H9 (cell line): ENCODE measurements around the gene CTNNB1. TPM values are rescaled to one million over a fixed set of nuclear protein-coding genes. Genes with fewer than 3 reads are reported as not detected.
A peak's percentile ranks its signal among the peaks of the same experiment; 100 is the strongest.

Experiments used
- DNase-seq: peaks from one replicate; pipeline ENCODE4 v3.0.0-alpha.2; 2017
- H2AFZ ChIP-seq: one replicate; pipeline ENCODE4 v1.6.1; 2013; ENCODE audit warnings: mild to moderate bottlenecking, low read length, control low read depth, moderate library complexity
- H2AK5ac ChIP-seq: 2 replicates; pipeline ENCODE4 v1.6.1; 2013; ENCODE audit warnings: low read length, control low read depth, mixed read lengths; ENCODE audit not compliant: insufficient read length
- H2BK120ac ChIP-seq: one replicate; pipeline ENCODE4 v1.6.1; 2013; ENCODE audit warnings: low read depth, mild to moderate bottlenecking, low read length, control low read depth, inconsistent platforms; ENCODE audit not compliant: poor library complexity, severe bottlenecking
- H2BK12ac ChIP-seq: 2 replicates; pipeline ENCODE4 v1.6.1; 2013; ENCODE audit warnings: low read length, control low read depth, mixed read lengths, low read depth; ENCODE audit not compliant: insufficient read length
- H2BK15ac ChIP-seq: 2 replicates; pipeline ENCODE4 v1.6.1; 2013; ENCODE audit warnings: low read depth, low read length, control low read depth
- H2BK20ac ChIP-seq: one replicate; pipeline ENCODE4 v1.6.1; 2013; ENCODE audit warnings: low read depth, mild to moderate bottlenecking, low read length, control low read depth, inconsistent platforms; ENCODE audit not compliant: poor library complexity, severe bottlenecking
- H2BK5ac ChIP-seq: 2 replicates; pipeline ENCODE4 v1.6.1; 2013; ENCODE audit warnings: low read length, control low read depth, mixed read lengths; ENCODE audit not compliant: insufficient read length
- H3K14ac ChIP-seq: 2 replicates; pipeline ENCODE4 v1.6.1; 2013; ENCODE audit warnings: low read length, control low read depth; ENCODE audit not compliant: insufficient read depth
- H3K18ac ChIP-seq: 2 replicates; pipeline ENCODE4 v1.6.1; 2013; ENCODE audit warnings: low read depth, mild to moderate bottlenecking, mixed read lengths, low read length, control low read depth; ENCODE audit not compliant: insufficient read length
- H3K23ac ChIP-seq: 2 replicates; pipeline ENCODE4 v1.6.1; 2013; ENCODE audit warnings: low read length, control low read depth, mixed read lengths, low read depth; ENCODE audit not compliant: insufficient read length
- H3K23me2 ChIP-seq: 2 replicates; pipeline ENCODE4 v1.6.1; 2013; ENCODE audit warnings: low read depth, mild to moderate bottlenecking, mixed read lengths, low read length, control low read depth; ENCODE audit not compliant: insufficient read length, poor library complexity, severe bottlenecking
- H3K27ac ChIP-seq: 2 replicates; pipeline ENCODE4 v1.5.1; 2013; ENCODE audit warnings: low read length, control low read depth, mixed read lengths, low read depth; ENCODE audit not compliant: insufficient read length
- H3K27me3 ChIP-seq: 2 replicates; pipeline ENCODE4 v1.6.1; 2013; ENCODE audit warnings: low read length, control low read depth, inconsistent platforms; ENCODE audit not compliant: insufficient read depth
- H3K4ac ChIP-seq: 2 replicates; pipeline ENCODE4 v1.6.1; 2013; ENCODE audit warnings: low read depth, mild to moderate bottlenecking, control low read depth, inconsistent platforms, low read length, moderate library complexity
- H3K4me1 ChIP-seq: 2 replicates; pipeline ENCODE4 v1.6.1; 2013; ENCODE audit warnings: low read length, control low read depth, inconsistent platforms; ENCODE audit not compliant: insufficient read depth
- H3K4me2 ChIP-seq: 2 replicates; pipeline ENCODE4 v1.6.1; 2013; ENCODE audit warnings: low read length, control low read depth, mixed read lengths; ENCODE audit not compliant: insufficient read length, insufficient read depth
- H3K56ac ChIP-seq: 2 replicates; pipeline ENCODE4 v1.6.1; 2013; ENCODE audit warnings: low read depth, mild to moderate bottlenecking, mixed read lengths, low read length, control low read depth; ENCODE audit not compliant: insufficient read length
- H3K79me1 ChIP-seq: 2 replicates; pipeline ENCODE4 v1.6.1; 2013; ENCODE audit warnings: low read depth, mild to moderate bottlenecking, moderate library complexity, low read length, control low read depth, inconsistent platforms; ENCODE audit not compliant: insufficient read depth, poor library complexity, severe bottlenecking
- H3K79me2 ChIP-seq: 2 replicates; pipeline ENCODE4 v1.6.1; 2013; ENCODE audit warnings: low read length, control low read depth, inconsistent platforms; ENCODE audit not compliant: insufficient read depth
- H3K9ac ChIP-seq: 2 replicates; pipeline ENCODE4 v1.6.1; 2013; ENCODE audit warnings: low read length, control low read depth, mixed read lengths; ENCODE audit not compliant: insufficient read length; ENCODE audit errors: extremely low read depth
- H3K9me3 ChIP-seq: one replicate; pipeline ENCODE4 v1.6.1; 2013; ENCODE audit warnings: low read depth, low read length, inconsistent platforms; ENCODE audit not compliant: control insufficient read depth
- H3T11ph ChIP-seq: one replicate; pipeline ENCODE4 v1.6.1; 2013; ENCODE audit warnings: mild to moderate bottlenecking, low read length, control low read depth, inconsistent platforms
- H4K20me1 ChIP-seq: one replicate; pipeline ENCODE4 v1.6.1; 2013; ENCODE audit not compliant: control insufficient read depth, insufficient read length, insufficient read depth
- H4K5ac ChIP-seq: 2 replicates; pipeline ENCODE4 v1.6.1; 2013; ENCODE audit warnings: low read depth, mild to moderate bottlenecking, mixed read lengths, low read length, control low read depth; ENCODE audit not compliant: insufficient read length
- H4K8ac ChIP-seq: replicated peaks from 2 replicates; pipeline ENCODE4 v1.6.1; 2013; ENCODE audit warnings: low read length, control low read depth, mixed read lengths, low read depth; ENCODE audit not compliant: insufficient read length
- H4K91ac ChIP-seq: 2 replicates; pipeline ENCODE4 v1.6.1; 2013; ENCODE audit warnings: low read depth, mild to moderate bottlenecking, moderate library complexity, mixed read lengths, low read length, control low read depth; ENCODE audit not compliant: insufficient read length
- H3K27ac Mint-ChIP-seq, 3 experiments: 2 replicates in 2 of 3; 3 replicates in 1 of 3; pipeline ENCODE4 v1.8.0; 2020 to 2021; ENCODE audit warnings: mixed read lengths in 3 of 3, mild to moderate bottlenecking in 1 of 3, moderate library complexity in 1 of 3
- H3K27me3 Mint-ChIP-seq: 2 replicates; pipeline ENCODE4 v1.8.0; 2021; ENCODE audit warnings: low read depth, mild to moderate bottlenecking, moderate library complexity, mixed read lengths
- H3K36me3 Mint-ChIP-seq, 3 experiments: 2 replicates in 2 of 3; 3 replicates in 1 of 3; pipeline ENCODE4 v1.8.0; 2020 to 2021; ENCODE audit warnings: low read depth in 3 of 3, mixed read lengths in 3 of 3; ENCODE audit not compliant: insufficient read depth in 1 of 3
- H3K4me1 Mint-ChIP-seq, 2 experiments: 2 replicates each; pipeline ENCODE4 v1.8.0; 2020; ENCODE audit warnings: mixed read lengths in 2 of 2
- H3K4me3 Mint-ChIP-seq, 2 experiments: 2 replicates in 1 of 2; 3 replicates in 1 of 2; pipeline ENCODE4 v1.8.0; 2020 to 2021; ENCODE audit warnings: mild to moderate bottlenecking in 2 of 2, mixed read lengths in 2 of 2, moderate library complexity in 1 of 2
- H3K9me3 Mint-ChIP-seq, 2 experiments: 2 replicates in 1 of 2; 3 replicates in 1 of 2; pipeline ENCODE4 v1.8.0; 2020; ENCODE audit warnings: mild to moderate bottlenecking in 2 of 2, mixed read lengths in 2 of 2, moderate library complexity in 1 of 2
- WGBS: extraction: QIAGEN DNeasy Blood & Tissue Kit; methylation state at CpG from one replicate; pipeline ENCODE4 v1.1.7; 2013; ENCODE audit warnings: missing lambda C conversion rate, low lambda C conversion rate, mixed read lengths; ENCODE audit not compliant: insufficient read length; ENCODE audit errors: extremely low coverage; 5-methylcytosine and 5-hydroxymethylcytosine counted together
- total RNA-seq: library from RNA; stranded (reverse); gene quantifications from 2 replicates; pipeline ENCODE4 v1.2.1, GENCODE V29; 2021
- TF ChIP-seq, protein P1 (sequence below): fragments of 200-600 bp; sonication (generic); conservative IDR thresholded peaks from 3 replicates; pipeline ENCODE4 v1.8.0; 2021; ENCODE audit warnings: antibody characterized with exemption, mild to moderate bottlenecking

CTNNB1 gene
- total RNA-seq, 1 experiment from 2014 or later, result 500 TPM

DNA sequence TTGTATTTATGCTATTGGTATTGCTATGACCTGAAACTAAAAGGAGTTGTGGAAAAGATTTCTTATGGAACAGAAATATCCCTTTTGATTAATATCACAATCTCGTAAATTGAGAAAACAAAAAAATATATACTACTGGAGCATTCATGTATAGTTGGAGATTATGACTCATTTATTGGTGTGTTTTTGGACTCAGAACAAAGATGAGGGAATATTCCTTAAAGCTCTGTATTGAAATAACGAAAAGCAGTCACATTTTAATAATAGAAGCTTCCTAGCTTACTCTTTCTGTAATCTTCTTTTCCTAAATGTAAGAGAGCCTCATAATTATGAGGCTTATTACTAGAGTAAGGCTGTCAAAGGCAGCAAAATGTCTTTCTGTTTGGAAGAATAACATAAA is 14.3 kb downstream of the CTNNB1 start:
- H3K14ac ChIP-seq, result no peak overlapping the region

More for the DNA sequence above, 14.3 kb downstream of the CTNNB1 start:
- Histone ChIP-seq H3K27me3 (no peaks in the 10 kb centered on the region), H2BK20ac (no peak overlapping the region), H3T11ph (no peak overlapping the region), H3K4me1 (peaks cover 10% of the 10 kb centered on the region), H3K9ac (no peak overlapping the region), H2BK12ac (no peak overlapping the region), H3K23me2 (no peaks in the 10 kb centered on the region), H3K18ac (no peak overlapping the region), H3K79me1 (peaks cover 7% of the 10 kb centered on the region), H3K4ac (no peak overlapping the region), H2BK5ac (no peak overlapping the region), H3K79me2 (peaks cover 74% of the 10 kb centered on the region; the same call in 1 of the 2 replicates), H3K23ac (no peak overlapping the region), H3K4me2 (peak overlapping the region; percentile 39), H2AFZ (no peak overlapping the region), H3K27ac (no peak overlapping the region), H3K56ac (no peak overlapping the region), H3K9me3 (no peaks in the 10 kb centered on the region), H4K20me1 (no peaks in the 10 kb centered on the region), H2AK5ac (no peak overlapping the region), H2BK120ac (no peak overlapping the region), H2BK15ac (no peak overlapping the region), H4K5ac (no peak overlapping the region), H4K91ac (no peak overlapping the region), H4K8ac (no peak overlapping the region)
- TF ChIP-seq, protein P1, sequence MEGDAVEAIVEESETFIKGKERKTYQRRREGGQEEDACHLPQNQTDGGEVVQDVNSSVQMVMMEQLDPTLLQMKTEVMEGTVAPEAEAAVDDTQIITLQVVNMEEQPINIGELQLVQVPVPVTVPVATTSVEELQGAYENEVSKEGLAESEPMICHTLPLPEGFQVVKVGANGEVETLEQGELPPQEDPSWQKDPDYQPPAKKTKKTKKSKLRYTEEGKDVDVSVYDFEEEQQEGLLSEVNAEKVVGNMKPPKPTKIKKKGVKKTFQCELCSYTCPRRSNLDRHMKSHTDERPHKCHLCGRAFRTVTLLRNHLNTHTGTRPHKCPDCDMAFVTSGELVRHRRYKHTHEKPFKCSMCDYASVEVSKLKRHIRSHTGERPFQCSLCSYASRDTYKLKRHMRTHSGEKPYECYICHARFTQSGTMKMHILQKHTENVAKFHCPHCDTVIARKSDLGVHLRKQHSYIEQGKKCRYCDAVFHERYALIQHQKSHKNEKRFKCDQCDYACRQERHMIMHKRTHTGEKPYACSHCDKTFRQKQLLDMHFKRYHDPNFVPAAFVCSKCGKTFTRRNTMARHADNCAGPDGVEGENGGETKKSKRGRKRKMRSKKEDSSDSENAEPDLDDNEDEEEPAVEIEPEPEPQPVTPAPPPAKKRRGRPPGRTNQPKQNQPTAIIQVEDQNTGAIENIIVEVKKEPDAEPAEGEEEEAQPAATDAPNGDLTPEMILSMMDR, result no peak
- Mint-ChIP-seq H3K4me3 (no peak overlapping the region), H3K36me3 (peaks cover 5 to 12% (median 11%) of the 10 kb centered on the region in 3 experiments; a peak in 6 of 7 replicates), H3K27ac (no peak overlapping the region), H3K4me1 (peaks cover 60 to 62% of the 10 kb centered on the region in 2 experiments), H3K27me3 (no peaks in the 10 kb centered on the region), H3K9me3 (no peaks in the 10 kb centered on the region)
- WGBS, result no CpG with 5 or more reads among the region's 2 CpGs
- no peak for DNase-seq
